NCI-H345 (cell line): ENCODE data around the gene VASP.
A peak's percentile ranks its signal among the peaks of the same experiment; 100 is the strongest.

Experiments
- DNase-seq: peaks from one replicate; lab custom pipeline; 2025; lab: John Stamatoyannopoulos, UW

The VASP gene

DNA sequence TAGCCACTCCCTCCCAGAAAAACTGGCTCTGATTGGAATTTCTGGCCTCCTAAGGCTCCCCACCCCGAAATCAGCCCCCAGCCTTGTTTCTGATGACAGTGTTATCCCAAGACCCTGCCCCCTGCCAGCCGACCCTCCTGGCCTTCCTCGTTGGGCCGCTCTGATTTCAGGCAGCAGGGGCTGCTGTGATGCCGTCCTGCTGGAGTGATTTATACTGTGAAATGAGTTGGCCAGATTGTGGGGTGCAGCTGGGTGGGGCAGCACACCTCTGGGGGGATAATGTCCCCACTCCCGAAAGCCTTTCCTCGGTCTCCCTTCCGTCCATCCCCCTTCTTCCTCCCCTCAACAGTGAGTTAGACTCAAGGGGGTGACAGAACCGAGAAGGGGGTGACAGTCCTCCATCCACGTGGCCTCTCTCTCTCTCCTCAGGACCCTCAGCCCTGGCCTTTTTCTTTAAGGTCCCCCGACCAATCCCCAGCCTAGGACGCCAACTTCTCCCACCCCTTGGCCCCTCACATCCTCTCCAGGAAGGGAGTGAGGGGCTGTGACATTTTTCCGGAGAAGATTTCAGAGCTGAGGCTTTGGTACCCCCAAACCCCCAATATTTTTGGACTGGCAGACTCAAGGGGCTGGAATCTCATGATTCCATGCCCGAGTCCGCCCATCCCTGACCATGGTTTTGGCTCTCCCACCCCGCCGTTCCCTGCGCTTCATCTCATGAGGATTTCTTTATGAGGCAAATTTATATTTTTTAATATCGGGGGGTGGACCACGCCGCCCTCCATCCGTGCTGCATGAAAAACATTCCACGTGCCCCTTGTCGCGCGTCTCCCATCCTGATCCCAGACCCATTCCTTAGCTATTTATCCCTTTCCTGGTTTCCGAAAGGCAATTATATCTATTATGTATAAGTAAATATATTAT lies 33.3 kb upstream of the VASP start:
- DNase-seq, result no peak

DNA sequence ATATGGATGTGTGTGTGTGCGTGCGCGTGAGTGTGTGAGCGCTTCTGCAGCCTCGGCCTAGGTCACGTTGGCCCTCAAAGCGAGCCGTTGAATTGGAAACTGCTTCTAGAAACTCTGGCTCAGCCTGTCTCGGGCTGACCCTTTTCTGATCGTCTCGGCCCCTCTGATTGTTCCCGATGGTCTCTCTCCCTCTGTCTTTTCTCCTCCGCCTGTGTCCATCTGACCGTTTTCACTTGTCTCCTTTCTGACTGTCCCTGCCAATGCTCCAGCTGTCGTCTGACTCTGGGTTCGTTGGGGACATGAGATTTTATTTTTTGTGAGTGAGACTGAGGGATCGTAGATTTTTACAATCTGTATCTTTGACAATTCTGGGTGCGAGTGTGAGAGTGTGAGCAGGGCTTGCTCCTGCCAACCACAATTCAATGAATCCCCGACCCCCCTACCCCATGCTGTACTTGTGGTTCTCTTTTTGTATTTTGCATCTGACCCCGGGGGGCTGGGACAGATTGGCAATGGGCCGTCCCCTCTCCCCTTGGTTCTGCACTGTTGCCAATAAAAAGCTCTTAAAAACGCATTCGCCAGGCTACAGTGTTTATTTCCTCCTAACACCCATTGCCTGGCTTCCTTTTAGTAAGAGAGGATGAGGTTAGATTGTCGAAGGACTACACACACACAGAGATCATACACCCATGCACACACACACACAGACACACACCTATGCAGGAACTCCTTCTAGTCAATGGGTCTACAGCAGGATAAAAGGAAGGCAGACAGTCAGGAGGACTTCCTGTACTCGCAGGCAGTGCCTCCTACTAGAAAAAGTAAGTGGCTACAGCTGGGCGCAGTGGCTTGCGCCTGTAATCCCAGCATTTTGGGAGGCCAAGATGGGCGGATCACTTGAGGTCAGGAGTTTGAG lies 32.4 kb upstream of the VASP start:
- peak; percentile 22 for DNase-seq

DNA sequence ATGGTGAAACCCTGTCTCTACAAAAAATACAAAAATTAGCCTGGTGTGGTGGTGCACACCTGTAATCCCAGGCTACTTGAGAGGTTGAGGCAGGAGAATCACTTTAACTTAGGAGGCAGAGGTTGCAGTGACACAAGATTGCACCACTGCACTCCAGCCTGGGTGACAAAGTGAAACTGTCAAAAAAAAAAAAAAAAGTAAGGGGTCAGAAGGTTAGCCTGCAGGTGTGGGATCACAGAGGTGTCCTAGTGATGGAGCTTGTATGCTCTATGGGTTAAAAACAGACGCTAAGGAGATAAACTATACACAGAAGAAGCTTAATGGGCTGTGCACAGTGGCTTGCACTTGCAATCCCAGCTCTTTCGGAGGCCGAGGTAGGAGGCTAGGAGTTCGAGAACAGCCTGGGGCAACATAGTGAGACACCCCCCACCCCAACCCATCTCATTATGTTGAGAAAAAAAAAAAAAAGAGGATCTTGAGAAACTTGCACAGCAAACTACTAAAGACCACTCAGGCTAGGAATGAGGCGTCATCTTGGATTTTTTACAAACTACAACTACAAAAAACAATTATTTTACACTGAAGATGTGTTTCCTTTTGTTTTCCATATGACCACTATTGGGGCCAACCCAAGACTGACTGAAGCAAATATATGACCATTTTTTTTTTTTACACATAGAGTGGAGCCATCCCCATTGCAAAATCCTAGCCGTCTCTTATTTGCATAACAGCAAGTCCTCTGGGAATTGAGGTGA lies 31.6 kb upstream of the VASP start:
- DNase-seq, result no peak

DNA sequence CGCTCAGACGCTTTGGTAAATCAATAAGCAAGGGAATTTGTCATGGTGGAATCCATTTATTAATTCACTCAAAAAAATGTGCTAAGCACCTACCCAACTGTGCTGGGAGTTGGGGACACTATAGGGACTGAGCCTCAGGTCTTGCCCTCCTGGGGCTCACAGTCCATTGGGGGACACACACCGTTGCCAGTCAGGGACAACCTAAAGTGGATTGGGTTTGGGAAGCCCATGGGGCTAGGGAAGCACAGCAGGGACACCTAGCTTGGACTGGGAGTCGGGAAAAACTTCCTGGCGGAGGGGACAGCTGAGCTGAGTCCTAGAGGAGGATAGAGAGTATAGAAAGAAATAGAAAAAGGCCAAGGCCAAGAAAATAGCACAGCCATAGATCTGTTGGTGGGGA lies 31.0 kb upstream of the VASP start:
- DNase-seq, result no peak

DNA sequence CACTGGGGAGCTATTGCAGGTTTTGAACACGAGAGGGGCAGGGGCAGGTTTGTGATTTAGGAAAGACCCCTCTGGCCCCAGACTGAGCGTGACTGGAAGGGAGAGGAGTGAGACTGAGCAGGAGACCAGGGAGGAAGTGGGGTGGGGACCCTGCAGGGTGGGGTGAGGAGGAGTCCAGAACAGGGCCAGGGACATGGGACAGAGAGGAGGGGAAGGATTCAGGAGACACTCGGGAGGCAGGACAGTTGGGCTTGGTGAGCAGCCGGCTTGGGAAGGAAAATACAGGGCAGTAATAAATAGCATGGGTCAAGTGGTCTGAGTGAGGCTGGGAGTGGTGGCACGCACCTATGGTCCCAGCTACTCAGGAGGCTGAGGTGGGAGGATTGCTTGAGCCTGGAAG lies 30.1 kb upstream of the VASP start:
- DNase-seq, result no peak

DNA sequence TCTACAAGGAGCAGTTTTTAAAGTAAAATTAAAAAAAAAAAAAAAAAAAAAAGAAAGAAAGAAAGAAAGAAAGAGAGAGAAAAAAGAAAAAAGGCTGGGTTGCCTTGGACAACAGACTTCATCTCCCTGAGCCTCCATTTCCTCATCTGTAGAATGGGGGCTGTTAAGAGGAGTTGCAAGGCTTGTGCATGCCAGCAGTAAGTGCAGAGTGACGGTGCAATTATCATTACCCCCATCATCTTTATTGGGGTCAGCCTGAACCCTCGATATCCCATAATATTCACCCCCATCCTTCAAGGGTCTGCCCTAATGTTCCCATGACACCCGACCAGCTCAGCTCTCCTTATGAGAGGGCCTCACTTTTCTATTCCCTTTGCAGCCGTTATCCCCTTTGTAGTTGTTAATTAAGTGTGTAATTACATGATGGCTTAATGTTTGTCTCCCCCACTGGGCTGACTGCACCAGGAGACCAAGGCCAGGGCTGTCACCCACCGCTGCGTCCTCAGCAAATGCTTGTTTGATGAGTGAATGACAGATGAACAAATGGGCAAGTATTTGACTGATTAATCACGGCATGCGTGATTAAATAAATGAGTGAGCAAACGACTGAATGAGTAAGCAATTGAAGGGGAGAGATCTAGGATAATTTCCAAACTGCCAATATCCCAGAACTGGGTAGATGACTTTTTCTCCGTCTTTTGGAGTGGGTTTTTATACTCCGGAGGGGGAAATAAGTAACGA lies 29.4 kb upstream of the VASP start:
- DNase-seq, result peak; percentile 32

DNA sequence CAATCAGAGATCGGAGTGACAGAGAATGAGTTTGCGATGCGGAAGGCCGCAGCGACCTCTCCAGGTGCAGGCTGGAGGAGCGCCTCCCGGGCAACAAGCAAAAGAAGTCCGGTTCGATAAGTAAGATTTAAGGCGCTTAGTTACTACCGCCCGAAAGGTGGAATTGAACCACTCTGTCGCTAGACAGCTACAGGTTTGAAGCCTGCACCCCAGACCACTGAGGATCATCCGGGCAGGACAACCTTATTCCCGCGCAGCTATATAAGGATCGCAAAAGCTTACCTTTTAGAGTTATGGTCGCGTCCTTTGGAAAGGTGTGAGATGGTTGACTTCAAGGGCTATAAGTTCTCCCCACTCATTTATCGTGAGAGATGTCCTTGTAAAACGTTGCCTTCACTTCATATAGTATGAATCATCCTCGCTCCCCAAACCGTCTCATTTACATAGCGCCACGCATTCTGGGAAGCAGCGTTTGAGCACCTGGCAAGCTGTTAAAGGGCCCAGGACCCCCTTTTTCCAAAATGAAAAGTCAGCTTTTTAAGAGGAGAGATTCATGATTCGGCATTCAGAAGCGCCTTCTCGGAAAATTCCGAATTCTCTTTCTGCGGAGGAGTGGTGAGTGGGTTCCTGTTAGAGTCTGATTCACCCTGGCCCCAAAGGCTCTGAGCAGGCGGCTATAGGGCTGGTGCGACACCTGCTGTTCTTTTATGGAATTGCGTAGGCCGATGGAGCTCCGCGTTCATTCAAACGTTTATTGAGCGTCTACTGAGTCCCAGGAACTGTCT lies 28.6 kb upstream of the VASP start:
- DNase-seq, result peak; percentile 82

DNA sequence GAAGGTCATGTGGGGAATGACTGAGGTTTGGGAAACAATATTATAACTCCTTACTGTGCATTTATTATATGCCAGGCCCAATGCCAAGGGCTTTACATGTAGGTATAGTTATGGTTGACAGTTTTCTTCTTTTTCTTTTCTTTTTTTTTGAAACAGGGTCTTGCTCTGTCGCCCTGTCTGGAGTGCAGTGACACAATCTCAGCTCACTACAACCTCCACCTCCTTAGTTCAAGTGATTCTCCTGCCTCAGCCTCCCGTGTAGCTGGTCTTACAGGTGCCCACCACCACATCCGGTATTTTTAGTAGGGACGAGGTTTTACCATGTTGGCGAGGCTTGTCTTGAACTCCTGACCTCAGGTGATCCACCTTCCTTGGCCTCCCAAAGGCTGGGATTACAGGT lies 24.2 kb upstream of the VASP start:
- no peak for DNase-seq

DNA sequence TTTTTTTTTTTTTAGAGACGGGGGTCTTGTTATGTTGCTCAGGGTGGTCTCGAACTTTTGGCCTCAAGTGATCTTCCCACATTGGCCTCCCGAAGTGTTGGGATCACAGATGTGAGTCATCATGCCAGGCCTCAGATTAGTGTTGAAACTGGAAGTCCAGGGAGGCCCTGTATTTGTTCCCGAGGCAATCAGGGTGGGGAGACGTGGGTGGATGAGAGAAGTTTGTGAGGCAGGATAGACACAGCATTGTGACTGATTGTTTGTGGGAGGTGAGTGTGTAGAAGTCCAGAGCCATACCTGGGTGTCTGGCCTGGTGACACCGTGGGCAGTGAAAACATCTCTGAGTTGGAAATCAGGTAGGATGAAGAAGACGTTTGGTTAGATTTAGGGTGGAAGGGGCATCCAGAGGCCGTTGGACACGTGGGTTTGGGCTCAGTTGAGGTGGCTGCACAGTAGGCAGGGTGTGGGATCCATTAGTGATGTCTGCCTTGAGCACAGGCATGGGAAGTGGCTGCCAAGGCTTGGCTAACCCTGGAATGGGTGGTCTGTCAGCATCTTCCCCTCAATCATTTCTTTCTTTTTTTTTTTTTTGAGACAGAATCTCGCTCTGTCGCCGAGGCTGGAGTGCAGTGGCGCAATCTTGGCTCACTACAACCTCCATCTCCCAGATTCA lies 22.9 kb upstream of the VASP start:
- no peak for DNase-seq

DNA sequence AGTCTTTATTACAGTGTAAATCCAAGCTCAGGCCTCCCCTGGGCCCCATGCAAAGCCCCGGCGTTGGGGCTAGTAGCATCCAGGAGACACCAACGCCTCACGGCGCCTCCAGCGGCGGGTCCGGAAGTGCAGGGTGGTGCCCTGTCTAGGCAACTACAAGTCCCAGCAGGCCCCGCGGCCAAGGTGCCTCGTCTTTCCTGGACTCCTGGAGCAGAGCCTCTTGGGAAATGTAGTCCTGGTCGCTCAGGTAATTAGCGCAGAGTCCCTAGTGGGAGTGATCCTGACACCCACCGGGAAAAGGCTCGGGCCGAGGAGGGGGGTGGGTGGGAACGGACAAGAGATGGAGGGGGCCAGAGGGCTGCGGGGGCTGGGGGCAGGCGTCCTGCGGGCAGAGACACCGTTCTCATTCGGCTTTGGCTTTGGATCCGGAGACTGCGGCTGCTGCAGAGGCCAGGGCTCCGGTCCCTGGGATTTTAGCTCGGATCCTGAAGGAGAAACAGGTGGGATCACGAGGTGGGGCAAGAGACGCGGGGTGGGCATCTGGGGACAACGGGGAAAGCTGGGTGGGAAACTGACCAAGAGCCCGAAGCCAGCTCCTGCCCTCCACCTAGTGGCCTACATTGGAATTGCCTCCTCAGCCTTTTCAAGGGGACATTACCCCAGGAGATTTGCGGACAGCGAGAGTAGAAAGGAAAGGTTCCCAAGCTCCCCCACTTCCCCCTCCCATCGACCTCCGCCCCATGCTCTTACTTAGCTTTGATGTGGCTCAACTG lies 21.8 kb upstream of the VASP start:
- peak; percentile 95 for DNase-seq

DNA sequence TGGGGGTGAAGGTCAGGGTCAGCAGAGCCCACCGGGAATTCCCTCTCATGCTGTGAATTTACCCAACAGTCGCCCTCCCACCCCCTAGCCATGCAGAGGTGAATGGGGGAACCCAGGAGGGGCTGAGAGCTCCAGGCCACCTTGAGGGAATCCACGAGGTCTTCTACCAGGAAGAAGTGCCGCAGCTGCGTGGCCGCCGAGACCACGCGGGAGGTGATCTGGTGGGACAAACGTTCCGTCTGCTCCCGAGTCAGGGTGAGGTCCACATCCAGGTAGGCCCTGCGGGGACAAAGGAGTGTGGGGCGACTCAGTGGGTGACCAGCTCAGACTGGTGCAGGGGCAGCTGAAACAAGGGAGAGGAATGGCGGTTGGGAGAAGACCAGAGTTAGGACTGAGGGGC lies 18.6 kb upstream of the VASP start:
- DNase-seq, result no peak

DNA sequence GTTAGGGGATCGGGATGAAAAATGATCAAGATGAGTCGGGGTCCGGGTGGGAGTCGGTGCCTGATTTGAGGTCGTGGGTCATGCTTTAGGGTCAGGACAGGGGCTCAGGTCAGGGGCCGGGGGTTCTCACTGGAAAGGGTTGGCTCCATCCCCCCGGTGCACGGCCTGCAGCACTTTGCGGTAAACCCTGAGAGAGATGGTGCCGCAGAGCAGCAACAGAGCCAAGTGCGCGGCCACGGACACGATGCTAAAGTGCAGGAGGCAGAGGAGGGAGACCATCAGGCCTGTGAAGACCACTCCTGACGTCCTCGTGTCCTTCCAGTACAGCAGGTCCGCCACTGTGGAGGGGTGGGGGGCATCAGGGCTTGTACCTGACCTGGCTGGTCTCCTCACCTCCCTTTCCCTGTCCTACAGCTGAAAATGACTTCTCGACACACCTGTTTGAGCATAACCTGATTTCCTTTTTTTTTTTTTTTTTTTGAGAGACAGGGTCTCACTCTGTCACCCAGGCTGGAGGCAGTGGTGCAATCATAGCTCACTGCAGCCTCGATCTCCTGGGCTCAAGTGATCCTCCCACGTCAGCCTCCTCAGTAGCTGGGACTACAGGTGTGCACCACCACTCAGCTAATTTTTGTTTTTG lies 17.9 kb upstream of the VASP start:
- DNase-seq, result no peak

DNA sequence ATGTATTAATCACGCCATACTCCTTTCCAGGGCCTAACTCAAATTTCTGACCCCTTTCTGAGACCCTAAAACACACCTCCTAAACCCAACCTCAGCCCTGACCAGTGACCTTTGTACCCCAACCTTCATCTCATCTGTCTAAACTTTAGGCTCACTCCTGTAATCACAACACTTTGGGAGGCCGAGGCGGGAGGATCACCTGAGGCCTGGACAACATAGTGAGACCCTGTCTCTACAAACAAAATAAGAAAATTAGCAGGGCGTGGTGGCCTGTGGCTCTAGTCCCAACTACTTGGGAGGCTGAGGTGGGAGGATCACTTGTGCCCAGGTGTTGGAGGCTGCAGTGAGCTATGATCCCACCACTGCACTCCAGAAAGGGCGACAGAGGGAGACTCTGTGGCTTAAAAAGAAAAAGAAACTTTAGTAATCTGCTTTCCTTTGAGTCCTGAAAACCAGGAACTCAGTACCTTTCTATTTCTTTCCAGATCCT lies 15.1 kb upstream of the VASP start:
- DNase-seq, result no peak

DNA sequence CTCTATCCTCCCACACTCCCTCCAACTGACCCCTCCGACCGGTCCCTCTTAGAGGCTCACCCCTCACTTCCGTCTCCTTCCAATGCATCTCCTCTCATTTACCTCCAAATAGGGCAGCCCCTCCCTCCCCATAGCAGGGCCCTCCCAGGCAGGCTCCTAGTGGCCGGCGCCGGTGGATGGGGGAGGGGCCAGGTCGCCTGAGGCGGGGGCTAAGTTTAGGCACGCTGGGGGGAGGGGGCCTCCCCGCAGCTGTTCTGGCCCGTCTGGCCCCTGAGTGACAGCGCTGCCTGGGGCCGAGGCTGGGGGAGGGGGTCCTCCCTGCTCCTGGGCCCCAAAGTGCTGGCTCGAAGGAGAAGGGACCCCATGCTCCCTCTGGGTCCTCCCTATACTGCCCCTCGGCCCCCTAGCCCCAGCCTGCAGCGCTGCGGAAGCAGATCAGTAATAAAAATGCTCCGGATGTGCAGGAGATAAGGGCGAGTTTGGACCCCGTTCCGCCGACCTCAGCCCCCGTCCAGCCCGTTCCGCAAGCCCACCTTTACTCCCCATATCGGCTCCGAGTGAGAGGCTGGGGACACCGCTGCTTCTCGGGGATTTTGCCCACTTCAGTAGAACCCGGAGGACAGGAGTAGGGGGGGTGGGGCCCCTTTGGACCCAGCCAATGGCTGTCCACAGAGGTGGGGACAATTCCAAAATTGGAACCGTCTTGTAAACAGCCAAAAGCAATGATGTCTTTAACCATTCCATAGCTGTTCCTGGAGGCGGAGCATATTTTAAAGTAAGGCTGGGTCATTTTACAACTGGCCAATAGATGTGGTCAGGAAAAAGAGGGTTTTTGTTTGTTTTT lies 14.4 kb upstream of the VASP start:
- no peak for DNase-seq

DNA sequence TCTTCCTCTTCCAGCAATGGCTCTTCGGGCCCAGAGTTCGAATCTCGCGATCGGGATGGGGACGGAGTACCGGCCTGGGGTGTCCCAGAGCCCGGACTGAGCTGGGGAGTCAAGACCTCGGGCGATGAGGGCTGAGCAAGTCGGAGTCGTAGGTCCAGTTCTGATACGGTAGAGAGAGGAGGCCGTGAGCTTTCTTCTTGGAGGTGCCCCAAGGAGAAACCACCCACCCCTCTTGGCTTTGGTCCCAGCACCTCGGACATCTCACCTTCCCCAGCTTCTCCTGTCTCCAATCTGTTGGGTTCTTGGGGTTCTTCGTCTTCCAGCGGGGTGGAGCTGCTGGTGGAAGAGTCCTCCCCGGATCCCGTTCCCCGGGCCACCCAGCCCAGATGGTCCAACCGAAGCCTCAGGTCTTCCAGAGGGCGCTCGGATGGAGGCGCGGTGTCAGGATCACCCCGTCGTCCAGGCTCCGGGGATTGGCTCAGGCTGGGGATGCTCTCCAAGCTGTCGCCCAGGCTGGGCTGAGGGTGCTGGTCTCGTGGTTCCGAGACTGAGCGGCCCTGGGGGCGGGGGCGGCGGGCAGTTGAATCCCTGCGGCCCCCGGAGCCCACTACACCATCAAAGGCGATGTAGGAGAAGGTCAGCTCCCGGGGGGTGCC lies 12.9 kb upstream of the VASP start:
- DNase-seq, result no peak

DNA sequence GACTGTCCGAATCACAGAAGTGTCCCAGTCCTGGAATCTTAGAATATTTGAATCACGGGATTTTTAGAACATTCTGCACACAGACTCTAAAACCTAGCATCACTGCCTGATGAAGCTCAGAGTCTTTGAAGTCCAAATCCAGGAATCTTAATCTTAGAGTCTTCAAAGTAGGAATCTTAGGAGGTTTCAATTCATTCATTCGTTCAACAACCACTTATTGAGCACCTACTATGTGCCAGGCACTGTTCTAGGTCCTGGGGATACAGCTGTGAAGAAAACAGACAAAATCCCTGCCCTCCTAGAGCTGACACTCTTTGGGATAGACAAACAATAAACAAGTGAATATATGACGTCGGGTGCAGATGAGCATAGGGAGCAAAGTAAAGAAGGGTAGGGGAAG lies 12.1 kb upstream of the VASP start:
- DNase-seq, result no peak

DNA sequence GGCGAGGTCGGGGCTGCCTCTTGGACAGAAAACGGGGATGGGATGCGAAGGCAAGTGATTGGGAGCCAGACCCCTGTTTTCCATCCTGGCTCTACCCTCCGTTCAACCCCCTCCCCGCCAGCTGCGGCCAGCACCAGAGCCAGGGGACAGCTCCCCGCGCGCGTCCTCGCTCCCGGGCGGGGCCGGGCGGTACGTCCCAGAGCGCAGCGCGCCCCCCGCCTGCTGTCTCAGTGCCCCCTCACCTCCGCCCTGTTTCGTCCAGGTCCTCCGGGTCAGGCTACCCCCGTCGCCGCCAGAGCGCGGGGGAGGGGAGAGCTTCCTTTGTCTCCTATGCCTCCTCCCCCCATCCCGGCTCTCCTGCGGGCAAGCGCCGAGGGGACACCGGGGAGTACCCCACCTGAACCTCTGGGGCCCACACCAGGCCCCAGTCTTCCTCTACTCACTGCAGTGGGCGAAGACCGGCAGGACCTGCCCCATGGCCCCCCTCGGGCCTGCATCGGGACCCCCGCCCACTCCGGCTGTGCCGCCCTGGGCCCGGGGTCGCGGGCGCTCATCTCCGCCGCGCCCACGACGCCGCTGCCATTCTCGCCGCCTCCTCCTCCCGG lies 10.8 kb upstream of the VASP start:
- DNase-seq, result no peak
